Ureter (tissue), 1 donor: ENCODE measurements around the gene GPATCH8. TPM values are rescaled to one million over a fixed set of nuclear protein-coding genes. Genes with fewer than 3 reads are reported as not detected.
"Not testable (repeated sequence)": the region's sequence is repeated elsewhere in the genome, so short reads cannot be mapped to it uniquely, and the experiment has no call there.

Experiments used
- DNase-seq: peaks from one replicate; pipeline ENCODE4 v3.0.0-alpha.2; 2020; ENCODE audit warnings: low spot score
- total RNA-seq: library from RNA; stranded (reverse); gene quantifications from one replicate; pipeline ENCODE4 v1.2.4, GENCODE V29; 2023
- donor health status: DM: yes; HTN: yes; CAD: no.

Gene GPATCH8
- 66.5 TPM for total RNA-seq

DNA sequence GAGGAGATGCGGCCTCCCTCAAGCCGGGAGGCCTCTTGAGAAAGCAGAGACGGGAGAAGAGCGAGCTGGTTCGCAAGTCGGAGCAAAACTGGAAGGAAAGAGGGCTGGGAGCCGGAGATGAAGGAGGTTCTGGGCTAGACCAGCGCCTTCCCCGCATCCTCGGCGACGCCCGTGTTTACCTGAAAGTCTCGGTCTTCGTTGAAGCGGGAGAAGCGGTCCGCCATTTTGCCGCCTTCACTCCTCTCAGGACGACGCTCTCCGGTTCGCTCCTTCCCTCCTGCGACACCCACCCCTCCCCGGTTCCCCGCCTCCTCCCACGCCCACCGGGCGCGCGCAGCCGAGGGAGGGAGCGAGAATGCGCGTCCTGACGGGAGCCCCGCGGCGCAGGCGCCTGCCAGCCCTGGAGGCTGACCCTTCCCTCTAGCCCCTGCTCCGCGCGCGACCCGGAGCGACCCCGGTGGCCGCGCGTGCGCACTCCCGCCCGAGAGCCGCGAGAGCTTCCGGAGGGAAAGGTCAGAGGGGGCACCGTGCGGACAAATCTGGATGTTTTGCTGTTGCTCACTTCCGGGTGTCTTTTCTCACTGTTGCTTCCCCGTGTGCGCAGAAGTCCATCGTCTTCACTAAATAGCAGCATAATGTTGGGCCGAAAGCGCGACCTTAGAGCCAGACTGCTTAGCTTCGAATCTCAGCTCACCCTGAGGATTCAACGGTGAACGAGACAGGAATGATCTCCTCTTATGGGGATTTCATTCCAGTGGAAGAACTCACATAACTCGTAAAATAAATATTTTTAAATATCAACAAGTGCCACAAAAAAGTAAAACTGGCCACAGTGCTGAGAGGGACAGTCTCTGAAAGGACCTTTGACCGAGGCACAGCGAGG, at the start of gene GPATCH8:
Gene GPATCH8, minus strand, starts transcription at position 260 of the 883 bp plus-strand sequence. Its CDS starts 36 bp downstream, at position 224.
- peak; percentile 95 for DNase-seq

GRCh38 chr17:44552361-44552760, 49.2 kb upstream of the GPATCH8 start:
- no peak for DNase-seq

DNA sequence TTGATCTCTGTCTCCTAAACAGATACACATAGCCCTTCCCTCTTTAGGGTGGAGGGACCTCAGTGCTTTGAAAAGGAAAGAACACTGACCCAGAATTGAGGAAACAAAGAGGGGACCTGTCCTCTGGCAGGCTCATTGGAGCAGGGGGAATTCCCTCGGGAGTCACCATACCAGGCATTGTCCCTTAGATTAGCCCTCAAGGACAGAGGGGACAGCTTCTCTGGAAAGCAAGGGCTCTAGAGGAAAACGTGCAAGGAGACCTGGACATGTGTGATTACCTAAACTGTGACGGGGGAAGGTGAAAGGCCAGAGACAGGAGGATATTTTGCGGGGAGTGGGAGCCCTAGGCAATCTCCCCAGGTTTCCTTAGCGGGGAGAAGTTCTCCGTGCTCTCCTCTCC, 46.5 kb upstream of the GPATCH8 start:
- no peak for DNase-seq

GRCh38 chr17:44548376-44549230, 45.4 kb upstream of the GPATCH8 start:
- no peak for DNase-seq

DNA sequence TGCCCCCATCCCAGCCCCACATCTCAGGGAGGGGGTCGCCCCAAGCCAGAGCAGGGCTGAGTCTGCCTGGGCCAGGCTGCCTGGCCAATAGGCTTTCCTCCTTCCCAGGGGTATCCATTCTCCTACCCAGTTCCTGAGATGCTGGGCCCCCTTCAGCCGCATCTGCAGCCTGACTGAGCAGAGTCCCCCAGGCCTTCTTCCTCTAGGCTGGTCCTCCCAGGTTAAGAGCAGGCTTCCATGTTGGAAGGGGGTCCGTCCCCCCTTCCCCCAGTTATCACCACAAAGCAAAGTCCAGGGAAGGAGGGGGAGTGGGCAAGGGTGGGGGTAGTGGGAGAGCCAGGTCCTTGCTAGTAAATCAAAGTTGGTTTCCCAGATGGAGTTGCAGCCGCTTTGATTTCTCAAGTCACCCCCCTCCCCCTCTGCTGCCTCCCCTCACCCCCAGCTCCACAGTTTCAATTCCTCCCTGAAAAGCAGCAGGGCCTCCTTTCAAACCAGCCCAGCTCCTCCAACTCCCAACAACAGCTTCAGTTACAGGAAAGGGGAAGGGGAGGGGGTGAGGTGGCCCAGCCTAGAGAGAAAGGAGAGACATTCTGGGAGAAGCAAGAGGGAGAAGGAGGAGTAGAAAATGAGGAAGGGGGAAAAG, 44.5 kb upstream of the GPATCH8 start:
- no peak for DNase-seq

DNA sequence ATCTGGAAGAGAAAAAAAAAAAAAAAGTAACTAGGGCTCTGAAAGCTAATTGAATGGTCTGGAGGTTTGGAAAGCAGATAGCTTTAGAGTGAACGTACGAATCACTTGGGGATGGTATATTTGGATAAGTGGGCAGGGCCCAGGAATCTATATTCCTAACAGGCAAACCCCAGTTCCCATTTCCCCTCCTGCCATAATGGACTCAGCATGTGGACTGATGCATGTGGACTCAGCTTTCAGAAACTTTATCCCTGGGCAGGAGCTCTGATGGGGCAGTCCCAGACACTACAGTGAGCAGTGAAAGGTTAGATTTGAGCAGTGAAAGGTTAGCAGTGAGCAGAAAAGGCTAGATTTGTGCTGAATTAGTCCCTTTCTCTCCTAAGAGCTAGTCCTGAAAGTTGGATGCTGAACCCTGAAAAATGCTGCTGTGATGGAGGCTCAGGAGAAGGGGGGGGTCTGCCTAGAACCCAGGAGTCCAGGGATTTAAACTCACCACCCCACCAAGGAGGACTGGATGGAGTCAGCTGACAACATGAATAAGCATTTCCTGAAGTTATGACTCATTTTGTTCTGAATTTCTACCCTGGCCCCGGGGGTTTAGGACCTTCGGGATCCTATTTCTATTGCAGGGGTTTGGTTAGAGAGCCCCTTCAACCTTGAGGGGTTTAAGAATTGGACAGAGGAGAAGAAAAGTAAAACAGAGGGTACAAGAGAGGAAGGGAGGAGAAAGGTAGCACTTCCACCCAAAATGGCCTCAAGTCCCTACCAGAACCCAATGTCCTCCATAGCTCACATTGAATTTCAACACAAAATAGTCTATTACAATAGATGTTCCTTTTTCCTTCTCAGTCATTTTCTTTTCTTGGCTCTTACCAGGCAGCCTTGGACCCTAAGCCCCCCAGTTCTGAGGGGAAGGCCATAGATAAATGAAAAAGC, 43.7 kb upstream of the GPATCH8 start:
- no peak for DNase-seq

- no peak for DNase-seq
These were observed 40.8 kb upstream of the GPATCH8 start for GRCh38 chr17:44543905-44544523.

DNA sequence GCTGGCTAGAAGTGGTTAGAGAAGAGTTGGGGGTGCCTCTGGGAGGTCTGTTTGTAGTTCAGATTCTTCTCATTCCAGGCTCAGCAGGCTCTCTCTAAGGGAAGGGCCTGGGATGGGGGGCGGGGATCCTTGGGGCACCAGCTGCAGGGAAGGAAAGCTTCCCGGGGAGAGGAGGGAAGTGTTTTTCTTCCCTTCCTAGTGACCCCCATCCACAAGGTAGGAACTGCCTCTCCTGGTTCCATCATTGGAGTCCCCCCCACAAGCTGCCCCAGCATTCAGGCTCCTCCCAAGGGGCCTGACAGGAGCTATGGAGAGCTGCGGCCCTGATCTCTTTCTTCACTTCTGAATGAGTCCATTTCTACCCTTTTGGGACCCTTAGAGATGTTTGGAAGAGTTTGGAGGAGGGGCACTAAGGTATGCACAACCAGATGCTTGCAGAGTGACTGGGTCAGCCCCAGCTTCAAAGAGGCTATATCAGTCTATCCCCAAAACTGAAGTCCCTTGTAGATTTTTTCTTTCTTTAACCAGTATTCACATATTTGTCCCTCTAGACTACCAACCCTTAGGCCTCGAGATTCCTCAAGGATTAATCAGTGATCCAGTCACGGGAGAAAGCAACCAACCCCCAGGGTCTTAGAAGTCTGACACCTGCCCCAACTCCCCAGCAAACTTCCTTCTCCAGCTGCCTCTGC, 40.2 kb upstream of the GPATCH8 start:
- DNase-seq = no peak

DNA sequence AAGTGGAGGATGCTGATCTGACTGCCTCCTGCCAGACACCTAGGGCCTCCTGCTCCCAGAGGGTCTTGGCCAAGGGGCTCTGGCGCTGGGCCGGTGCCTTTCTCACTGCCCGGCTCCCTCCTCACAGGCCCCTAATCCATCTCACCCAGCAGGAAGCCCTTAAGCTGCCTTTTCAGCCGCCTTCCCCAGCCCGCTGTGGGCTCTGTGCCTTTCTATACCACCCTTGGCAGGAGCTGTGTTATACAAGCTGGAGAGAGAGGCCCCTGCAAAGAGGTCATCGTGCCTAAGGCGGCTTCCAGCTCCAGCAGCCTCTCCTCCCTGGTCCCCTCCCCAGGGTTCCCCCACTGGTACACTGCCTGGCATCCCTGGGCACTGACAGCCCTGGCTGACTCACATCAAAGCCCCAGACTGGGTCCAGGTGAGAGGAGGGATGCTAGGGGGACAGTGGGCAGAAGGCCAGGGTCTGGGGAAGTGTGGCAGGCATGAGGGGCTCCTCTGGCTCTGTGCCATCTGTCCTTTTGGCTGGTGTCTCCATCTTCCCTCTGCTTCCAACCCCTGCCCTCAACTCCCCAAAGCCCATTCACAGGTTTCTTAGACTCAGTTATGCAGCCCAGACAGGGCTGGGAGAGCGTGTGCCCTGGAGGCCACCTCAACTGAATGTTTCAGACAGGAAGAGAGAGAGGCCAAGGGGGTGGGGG, 38.8 kb upstream of the GPATCH8 start:
- no peak for DNase-seq

DNA sequence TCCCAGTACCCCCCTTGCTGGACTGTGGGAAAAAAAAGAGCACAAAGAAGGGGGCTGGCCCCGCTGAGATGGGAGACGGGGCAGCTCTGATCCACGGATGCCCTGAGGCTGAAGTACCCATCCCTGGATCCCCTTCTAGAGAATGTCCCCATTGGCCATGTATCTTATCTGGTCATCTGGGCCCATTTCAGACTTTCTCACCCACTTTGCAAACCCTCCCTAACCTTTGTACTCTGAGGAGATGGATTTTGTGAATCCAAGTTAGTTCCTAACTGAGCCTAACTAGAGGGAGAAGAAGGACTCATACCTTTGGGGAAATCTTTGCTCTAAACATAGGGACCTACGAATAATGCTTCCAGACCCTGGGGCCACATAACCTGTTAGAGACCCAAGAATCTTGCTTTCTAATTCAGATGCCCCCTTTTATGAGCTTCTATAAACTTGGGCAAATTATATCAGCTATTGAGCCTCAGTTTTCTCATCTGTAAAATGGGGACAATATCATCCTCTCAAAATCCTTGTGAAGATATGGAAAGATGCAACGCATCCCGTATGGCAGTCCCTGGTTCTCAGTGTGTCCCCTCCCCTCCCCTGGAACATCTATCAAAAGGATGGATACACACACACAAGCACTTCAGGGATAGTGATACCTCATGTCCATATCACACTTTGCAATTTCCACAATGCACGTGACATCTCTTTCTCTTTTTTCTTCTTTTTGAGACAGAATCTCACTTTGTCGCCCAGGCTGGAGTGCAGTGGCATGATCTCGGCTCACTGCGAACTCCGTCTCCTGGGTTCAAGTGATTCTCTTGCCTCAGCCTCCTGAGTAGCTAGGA, 37.3 kb upstream of the GPATCH8 start:
- no peak for DNase-seq

DNA sequence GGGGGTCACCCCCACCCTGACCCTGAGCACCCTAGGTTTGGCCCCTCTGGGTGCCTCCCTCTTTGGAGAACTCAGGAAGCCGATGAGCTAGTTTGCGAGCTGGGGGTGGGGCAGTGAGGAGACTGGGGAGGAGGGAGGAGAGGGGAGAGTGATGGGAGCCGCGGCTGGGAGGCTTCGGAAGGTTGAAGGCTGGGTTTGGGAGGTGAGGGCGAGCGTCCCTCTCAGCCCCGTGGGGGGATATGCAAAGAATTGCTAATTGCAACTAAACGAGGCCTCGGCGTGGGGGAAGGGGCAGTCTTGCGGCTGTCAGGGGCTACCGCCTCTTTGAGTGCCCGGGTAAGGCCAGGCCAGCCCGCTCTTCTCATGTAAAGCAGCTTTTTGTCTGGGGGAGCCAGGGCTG, 36.5 kb upstream of the GPATCH8 start:
- DNase-seq = no peak

DNA sequence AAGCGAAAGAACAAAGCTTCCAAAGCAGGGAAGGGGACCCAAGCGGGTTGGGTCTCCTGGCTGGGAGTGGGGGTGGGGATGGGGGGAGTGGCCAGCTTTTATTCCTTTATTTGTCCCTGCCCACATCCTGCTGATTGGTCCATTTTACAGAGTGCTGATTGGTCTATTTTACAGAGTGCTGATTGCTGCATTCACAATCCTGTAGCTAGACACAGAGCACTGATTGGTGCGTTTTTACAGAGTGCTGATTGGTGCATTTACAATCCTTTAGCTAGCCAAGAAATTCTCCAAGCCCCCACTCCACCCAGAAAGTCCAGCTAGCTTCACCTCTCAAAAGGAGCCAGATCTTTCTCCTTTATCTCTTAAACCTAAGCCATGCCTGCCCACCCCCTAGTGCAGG, 34.7 kb upstream of the GPATCH8 start:
- DNase-seq = not testable (repeated sequence)

DNA sequence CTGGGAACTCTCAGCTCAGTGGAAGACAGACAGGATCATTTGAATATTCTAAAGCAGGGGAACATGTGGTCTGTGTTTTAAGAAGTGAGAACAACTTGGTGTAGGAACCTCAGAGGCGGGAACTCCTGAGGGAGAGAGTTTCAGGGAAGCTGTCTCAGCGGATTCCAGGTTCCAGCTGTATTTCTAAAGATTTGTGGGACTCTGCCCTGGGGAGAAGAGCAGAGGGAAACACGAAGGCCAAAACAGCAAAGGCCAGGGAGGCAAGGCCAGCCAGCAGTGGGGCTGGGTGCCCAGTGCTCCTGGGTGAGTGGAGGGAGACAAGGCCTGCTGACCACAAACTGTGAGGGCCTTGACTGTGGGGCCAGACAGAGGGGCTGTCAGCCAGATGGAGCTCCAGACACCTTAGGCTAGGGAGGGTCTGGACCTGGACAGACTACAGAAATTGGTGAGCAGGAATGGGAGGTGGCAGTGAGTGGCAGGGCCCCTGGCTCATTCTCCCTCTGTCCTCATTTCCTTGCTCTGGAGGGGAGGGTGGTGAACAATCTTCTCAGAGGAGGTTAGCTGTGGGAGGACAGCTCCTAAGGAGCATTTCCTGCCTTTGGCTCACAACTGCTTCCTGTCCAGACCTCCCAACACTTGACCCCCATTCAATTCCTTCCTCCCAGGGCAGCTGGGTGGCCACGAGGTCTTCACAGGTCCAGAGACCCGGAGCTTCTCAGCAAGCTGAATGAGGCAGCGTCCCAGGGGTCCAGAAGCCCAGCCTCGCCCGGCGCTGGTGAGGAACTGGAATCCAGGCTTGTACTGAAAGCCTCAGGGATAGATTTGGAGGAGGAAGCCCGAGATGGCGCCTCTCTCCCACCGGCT, 33.1 kb upstream of the GPATCH8 start:
- no peak for DNase-seq

DNA sequence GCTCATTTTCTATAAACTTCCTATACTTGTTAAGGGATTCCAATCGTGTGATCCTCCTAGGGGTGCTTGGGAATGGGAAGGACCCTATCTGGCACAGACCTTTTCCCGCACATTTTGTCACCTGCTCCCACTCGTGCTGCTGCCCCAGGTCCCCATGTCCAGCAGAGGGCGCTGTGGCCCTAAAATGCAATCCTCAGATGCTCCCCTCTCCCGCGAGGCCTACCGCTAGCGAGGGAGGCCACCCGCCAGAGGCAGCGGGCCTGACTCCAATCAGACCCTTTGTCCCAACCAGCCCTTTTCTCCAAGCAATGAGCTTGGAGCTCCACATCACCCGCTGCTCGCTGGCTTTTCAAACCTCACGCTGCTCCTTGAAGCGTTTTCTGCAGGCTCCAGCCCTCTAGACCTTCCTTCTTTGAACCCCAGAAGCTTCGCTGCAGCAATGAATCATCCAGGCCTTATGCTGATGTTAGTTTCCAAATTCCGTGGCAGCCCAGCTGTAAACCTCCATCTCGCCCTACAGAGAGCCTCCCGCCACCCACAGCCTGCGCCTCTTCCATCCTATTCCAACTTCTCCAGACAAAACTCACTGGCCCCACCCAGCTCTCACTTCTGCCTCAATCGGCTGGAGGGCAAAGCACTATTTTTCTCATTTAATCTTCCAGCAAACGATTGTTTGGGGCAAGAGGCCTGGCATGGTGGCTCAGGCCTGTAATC, 30.5 kb upstream of the GPATCH8 start:
- DNase-seq = peak; percentile 91

- no peak for DNase-seq
These were observed 27.8 kb upstream of the GPATCH8 start for GRCh38 chr17:44530896-44531418.

DNA sequence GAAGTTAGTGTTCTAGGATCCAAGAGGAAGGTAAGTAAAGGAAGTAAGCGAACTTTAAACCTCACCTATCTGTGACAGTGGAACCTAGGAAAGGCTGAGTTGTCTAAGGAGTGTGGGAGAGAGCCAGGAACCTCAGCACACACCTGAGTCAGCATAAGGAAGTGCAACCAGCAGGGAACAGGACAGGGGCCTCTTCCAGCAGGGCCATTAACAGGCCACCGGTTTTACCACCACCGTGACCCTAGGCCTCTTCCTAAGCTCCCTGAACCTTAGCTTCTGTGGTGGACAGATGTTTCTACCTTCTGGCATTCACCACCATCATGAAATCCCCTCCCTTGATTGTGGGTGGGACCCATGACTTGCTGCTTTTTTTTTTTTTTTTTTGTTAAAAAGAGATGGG, 26.7 kb upstream of the GPATCH8 start:
- no peak for DNase-seq

- DNase-seq = no peak
These were observed 24.7 kb upstream of the GPATCH8 start for GRCh38 chr17:44527954-44528353.
